Hepatocyte (in vitro differentiated cells): ENCODE results near the gene SMIM28. TPM values are rescaled to one million over a fixed set of nuclear protein-coding genes. Genes with fewer than 3 reads are reported as not detected.

ENCODE experiments used
- DNase-seq: peaks from one replicate; pipeline ENCODE4 v3.0.0-alpha.2; 2016; ENCODE audit warnings: low spot score
- H2AFZ ChIP-seq: fragments of 200-600 bp; sonication (generic); 2 replicates; pipeline ENCODE4 v1.6.0; 2016; ENCODE audit warnings: antibody characterized with exemption, mild to moderate bottlenecking
- H3K27ac ChIP-seq: fragments of 200-600 bp; sonication (generic); 2 replicates; pipeline ENCODE4 v1.5.1; 2016; ENCODE audit warnings: mild to moderate bottlenecking
- H3K27me3 ChIP-seq: fragments of 200-600 bp; sonication (generic); 2 replicates; pipeline ENCODE4 v1.6.1; 2016
- H3K36me3 ChIP-seq: fragments of 200-600 bp; sonication (generic); replicated peaks from 2 replicates; pipeline ENCODE4 v1.5.1; 2016; ENCODE audit warnings: low read depth; ENCODE audit not compliant: insufficient read depth
- H3K4me1 ChIP-seq: fragments of 200-600 bp; sonication (generic); 2 replicates; pipeline ENCODE4 v1.5.1; 2016; ENCODE audit warnings: mild to moderate bottlenecking, moderate library complexity; ENCODE audit not compliant: insufficient read depth
- H3K4me2 ChIP-seq: fragments of 200-600 bp; sonication (generic); 2 replicates; pipeline ENCODE4 v1.6.0; 2016
- H3K4me3 ChIP-seq: fragments of 200-600 bp; sonication (generic); 2 replicates; pipeline ENCODE4 v1.5.1; 2016; ENCODE audit warnings: mild to moderate bottlenecking
- H3K79me2 ChIP-seq: fragments of 200-600 bp; sonication (generic); 2 replicates; pipeline ENCODE4 v1.6.0; 2017; ENCODE audit warnings: mild to moderate bottlenecking
- H3K9me2 ChIP-seq: fragments of 200-600 bp; sonication (generic); replicated peaks from 2 replicates; pipeline ENCODE4 v1.6.0; 2017; ENCODE audit warnings: mild to moderate bottlenecking; ENCODE audit not compliant: insufficient read depth
- H3K9me3 ChIP-seq: fragments of 200-600 bp; sonication (generic); 2 replicates; pipeline ENCODE4 v1.5.1; 2016; ENCODE audit warnings: low read depth, mild to moderate bottlenecking
- H4K20me1 ChIP-seq: fragments of 200-600 bp; sonication (generic); 2 replicates; pipeline ENCODE4 v1.6.0; 2016; ENCODE audit warnings: mild to moderate bottlenecking; ENCODE audit not compliant: insufficient read depth, poor library complexity, severe bottlenecking
- CTCF ChIP-seq: fragments of 200-600 bp; sonication (generic); IDR thresholded peaks from 2 replicates; pipeline ENCODE4 v1.5.1; 2016; ENCODE audit warnings: antibody characterized with exemption, mild to moderate bottlenecking; ENCODE audit not compliant: poor library complexity
- EZH2 ChIP-seq: fragments of 200-600 bp; sonication (generic); IDR thresholded peaks from 2 replicates; pipeline ENCODE4 v1.6.1; 2016; ENCODE audit warnings: antibody characterized with exemption, mild to moderate bottlenecking, borderline replicate concordance
- EZH2phosphoT487 ChIP-seq: fragments of 200-600 bp; sonication (generic); IDR thresholded peaks from one replicate; pipeline ENCODE4 v1.6.1; 2018; ENCODE audit warnings: antibody characterized with exemption, mild to moderate bottlenecking, low read depth, moderate library complexity; ENCODE audit not compliant: unreplicated experiment, severe bottlenecking
- WGBS: methylation state at CpG from one replicate; pipeline ENCODE4 v1.1.6; 2016; ENCODE audit warnings: low lambda C conversion rate; ENCODE audit errors: missing lambda C conversion rate; 5-methylcytosine and 5-hydroxymethylcytosine counted together
- polyA plus RNA-seq: library from polyadenylated mRNA; unstranded; fragments of >200 nt; fragmentation: Nextera tagmentation; extraction: Ambion mirVana; gene quantifications from 2 replicates; pipeline ENCODE4 v1.2.1, GENCODE V29; 2016
- total RNA-seq: library from RNA; depleted of rRNA; stranded (reverse); fragments of >200 nt; gene quantifications from 2 replicates; pipeline ENCODE4 v1.2.3, GENCODE V29; 2014

Gene SMIM28
- total and polyA plus RNA-seq, 2 experiments from 2014 or later: not detected

- no peaks in the 10 kb centered on the region for H3K36me3 ChIP-seq
- no peak for DNase-seq
- H3K4me2 ChIP-seq: no peak overlapping the region
- H3K27me3 ChIP-seq: no peaks in the 10 kb centered on the region
- TF ChIP-seq CTCF (no peak), EZH2phosphoT487 (no peak), EZH2 (no peak)
- H2AFZ ChIP-seq: no peak overlapping the region
- no peaks in the 10 kb centered on the region for H3K4me1 ChIP-seq
- no peaks in the 10 kb centered on the region for H3K9me2 ChIP-seq
- no peak overlapping the region for H3K4me3 ChIP-seq
- no peaks in the 10 kb centered on the region for H3K79me2 ChIP-seq
- no peak overlapping the region for H3K27ac ChIP-seq
- H3K9me3 ChIP-seq: no peaks in the 10 kb centered on the region
- 98% methylated on average over 4 of the region's 4 CpGs for WGBS
- H4K20me1 ChIP-seq: no peaks in the 10 kb centered on the region
Observed at GRCh38 chr6:138420356-138420755, 42.7 kb downstream of the SMIM28 start.

GRCh38 chr6:138421089-138421488 is 43.4 kb downstream of the SMIM28 start:
- TF ChIP-seq EZH2 (no peak), CTCF (no peak), EZH2phosphoT487 (no peak)

GRCh38 chr6:138421608-138422007 is 43.9 kb downstream of the SMIM28 start:
- H2AFZ ChIP-seq: no peak overlapping the region
- no peaks in the 10 kb centered on the region for H3K4me1 ChIP-seq
- WGBS: 98% methylated on average over 10 of the region's 10 CpGs
- no peaks in the 10 kb centered on the region for H3K79me2 ChIP-seq
- H3K36me3 ChIP-seq: no peaks in the 10 kb centered on the region
- no peaks in the 10 kb centered on the region for H3K9me3 ChIP-seq
- no peaks in the 10 kb centered on the region for H3K27me3 ChIP-seq
- no peak overlapping the region for H3K4me2 ChIP-seq
- no peak for DNase-seq
- no peak overlapping the region for H3K27ac ChIP-seq
- H3K4me3 ChIP-seq: no peak overlapping the region
- H4K20me1 ChIP-seq: no peaks in the 10 kb centered on the region
- TF ChIP-seq EZH2 (no peak), CTCF (no peak), EZH2phosphoT487 (no peak)
- H3K9me2 ChIP-seq: no peaks in the 10 kb centered on the region

More at GRCh38 chr6:138421089-138421488, 43.4 kb downstream of the SMIM28 start:
- no peak overlapping the region for H3K27ac ChIP-seq
- H3K4me2 ChIP-seq: no peak overlapping the region
- no peaks in the 10 kb centered on the region for H3K4me1 ChIP-seq
- 87% methylated on average over 6 of the region's 6 CpGs for WGBS
- no peaks in the 10 kb centered on the region for H3K36me3 ChIP-seq
- H3K9me2 ChIP-seq: no peaks in the 10 kb centered on the region
- no peak overlapping the region for H3K4me3 ChIP-seq
- H3K27me3 ChIP-seq: no peaks in the 10 kb centered on the region
- DNase-seq: no peak
- H3K79me2 ChIP-seq: no peaks in the 10 kb centered on the region
- H4K20me1 ChIP-seq: no peaks in the 10 kb centered on the region
- H2AFZ ChIP-seq: no peak overlapping the region
- H3K9me3 ChIP-seq: no peaks in the 10 kb centered on the region

GRCh38 chr6:138422861-138423260 is 45.2 kb downstream of the SMIM28 start:
- no peak overlapping the region for H3K27ac ChIP-seq
- no peak overlapping the region for H3K4me2 ChIP-seq
- no peak for DNase-seq
- H3K79me2 ChIP-seq: no peaks in the 10 kb centered on the region
- no peaks in the 10 kb centered on the region for H3K4me1 ChIP-seq
- H3K27me3 ChIP-seq: no peaks in the 10 kb centered on the region
- TF ChIP-seq EZH2phosphoT487: no peak
- no peak for TF ChIP-seq EZH2
- TF ChIP-seq CTCF: no peak
- no peaks in the 10 kb centered on the region for H3K36me3 ChIP-seq
- no peak overlapping the region for H3K4me3 ChIP-seq
- no peaks in the 10 kb centered on the region for H3K9me3 ChIP-seq
- no peak overlapping the region for H2AFZ ChIP-seq
- no peaks in the 10 kb centered on the region for H3K9me2 ChIP-seq
- no peaks in the 10 kb centered on the region for H4K20me1 ChIP-seq
